IMR-90 (cell line): ENCODE data around the gene PPIB. TPM values are rescaled to one million over a fixed set of nuclear protein-coding genes. Genes with fewer than 3 reads are reported as not detected.

Source experiments
- ATAC-seq: fragments of 200-7000 bp; cut with Tn5 transposase; 2 replicates; pipeline ENCODE4 v1.9.1; 2020; ENCODE audit warnings: low read depth, mild to moderate bottlenecking, moderate library complexity
- BruUV-seq: library from RNA; stranded (reverse); fragments of 400-500 nt; replicated peaks from 2 replicates; lab custom pipeline; 2021; lab: Mats Ljungman, UMichigan
- CTCF ChIA-PET: fragments of 300-600 bp; formaldehyde crosslinking; extraction: SDS; loops from one replicate; lab custom pipeline; 2021; ENCODE audit warnings: antibody characterized with exemption; lab: Yijun Ruan, JAX
- POLR2A ChIA-PET: fragments of 300-600 bp; sonication (Branson Sonifier 250); formaldehyde crosslinking; loops from one replicate; lab custom pipeline; 2022; ENCODE audit warnings: antibody characterized with exemption; ENCODE audit not compliant: unreplicated experiment; lab: Charles Lee
- DNase-seq: peaks from one replicate; pipeline ENCODE4 v3.0.0; 2013
- H2AFZ ChIP-seq: replicated peaks from 2 replicates; pipeline ENCODE3; 2013; ENCODE audit warnings: low read length, mild to moderate bottlenecking; ENCODE audit not compliant: poor library complexity
- H2AK5ac ChIP-seq: 2 replicates; pipeline ENCODE4 v1.6.1; 2013; ENCODE audit warnings: low read depth, low read length, inconsistent platforms
- H2AK9ac ChIP-seq: replicated peaks from 2 replicates; pipeline ENCODE3; 2013; ENCODE audit warnings: mild to moderate bottlenecking, low read depth, low read length, moderate library complexity; ENCODE audit not compliant: poor library complexity
- H2BK120ac ChIP-seq: 2 replicates; pipeline ENCODE4 v1.6.1; 2013; ENCODE audit warnings: low read depth, low read length, inconsistent platforms
- H2BK15ac ChIP-seq: 3 replicates; pipeline ENCODE4 v1.6.1; 2013; ENCODE audit warnings: low read depth, low read length, inconsistent platforms
- H2BK20ac ChIP-seq: 2 replicates; pipeline ENCODE4 v1.6.1; 2013; ENCODE audit warnings: low read depth, mild to moderate bottlenecking, inconsistent platforms, low read length, moderate library complexity
- H2BK5ac ChIP-seq: 2 replicates; pipeline ENCODE4 v1.6.1; 2013; ENCODE audit warnings: mild to moderate bottlenecking, low read depth, low read length, inconsistent platforms; ENCODE audit not compliant: poor library complexity, severe bottlenecking
- H3K14ac ChIP-seq: replicated peaks from 2 replicates; pipeline ENCODE4 v1.6.1; 2013; ENCODE audit warnings: low read depth, low read length, inconsistent platforms
- H3K18ac ChIP-seq: 2 replicates; pipeline ENCODE4 v1.6.1; 2013; ENCODE audit warnings: low read depth, low read length, control low read depth
- H3K23ac ChIP-seq: 2 replicates; pipeline ENCODE4 v1.6.1; 2013; ENCODE audit warnings: low read depth, low read length, inconsistent platforms
- H3K27ac ChIP-seq: 2 replicates; pipeline ENCODE4 v1.5.1; 2013; ENCODE audit warnings: mild to moderate bottlenecking, control low read depth, low read length; ENCODE audit not compliant: insufficient read depth
- H3K27me3 ChIP-seq: 2 replicates; pipeline ENCODE4 v1.6.1; 2013; ENCODE audit warnings: low read length; ENCODE audit not compliant: control insufficient read depth, insufficient read depth
- H3K36me3 ChIP-seq: 2 replicates; pipeline ENCODE4 v1.6.1; 2013; ENCODE audit warnings: low read length, mixed read lengths; ENCODE audit not compliant: control insufficient read depth, insufficient read depth
- H3K4ac ChIP-seq: 2 replicates; pipeline ENCODE4 v1.6.1; 2013; ENCODE audit warnings: low read depth, low read length, inconsistent platforms
- H3K4me1 ChIP-seq: 2 replicates; pipeline ENCODE4 v1.6.1; 2013; ENCODE audit warnings: low read length, mixed read lengths; ENCODE audit not compliant: control insufficient read depth, insufficient read depth
- H3K4me2 ChIP-seq: 2 replicates; pipeline ENCODE4 v1.6.1; 2013; ENCODE audit warnings: low read depth, mild to moderate bottlenecking, control low read depth, low read length, moderate library complexity
- H3K4me3 ChIP-seq: 2 replicates; pipeline ENCODE4 v1.5.1; 2013; ENCODE audit warnings: low read depth, mild to moderate bottlenecking, control low read depth, low read length, moderate library complexity; ENCODE audit not compliant: insufficient read depth
- H3K56ac ChIP-seq: 2 replicates; pipeline ENCODE4 v1.6.1; 2013; ENCODE audit warnings: low read length, inconsistent platforms; ENCODE audit not compliant: insufficient read depth; ENCODE audit errors: extremely low read depth
- H3K79me1 ChIP-seq, 2 experiments: 2 replicates each; pipeline ENCODE4 v1.6.1; 2013; ENCODE audit warnings: low read length in 2 of 2, inconsistent platforms in 1 of 2, low read depth in 1 of 2
- H3K9ac ChIP-seq: 2 replicates; pipeline ENCODE4 v1.6.1; 2013; ENCODE audit warnings: low read depth, low read length, control low read depth
- H3K9me1 ChIP-seq: 2 replicates; pipeline ENCODE4 v1.6.1; 2013; ENCODE audit warnings: low read length, inconsistent platforms; ENCODE audit not compliant: insufficient read depth
- H3K9me3 ChIP-seq: 2 replicates; pipeline ENCODE4 v1.6.1; 2013; ENCODE audit warnings: low read length; ENCODE audit not compliant: control insufficient read depth, insufficient read depth
- H4K20me1 ChIP-seq: 2 replicates; pipeline ENCODE4 v1.6.1; 2013; ENCODE audit warnings: low read length, inconsistent platforms; ENCODE audit not compliant: insufficient read depth
- H4K5ac ChIP-seq: 2 replicates; pipeline ENCODE4 v1.6.1; 2013; ENCODE audit warnings: mild to moderate bottlenecking, low read depth, low read length, control low read depth
- H4K8ac ChIP-seq, 2 experiments: 2 replicates each; pipeline ENCODE4 v1.6.1; 2013; ENCODE audit warnings: low read depth in 2 of 2, low read length in 2 of 2, control low read depth in 1 of 2, inconsistent platforms in 1 of 2
- H4K91ac ChIP-seq: 2 replicates; pipeline ENCODE4 v1.6.1; 2013; ENCODE audit warnings: low read depth, low read length, inconsistent platforms; ENCODE audit not compliant: insufficient read depth
- BHLHE40 ChIP-seq: fragments of 150-350 bp; IDR thresholded peaks from 2 replicates; pipeline ENCODE4 v1.6.1; 2016; ENCODE audit warnings: mild to moderate bottlenecking, low read depth, low read length
- CEBPB ChIP-seq: IDR thresholded peaks from 2 replicates; pipeline ENCODE4 v1.6.1; 2012; ENCODE audit warnings: low read depth, low read length, improper control_type of control experiment
- CTCF ChIP-seq: conservative IDR thresholded peaks from 2 replicates; pipeline ENCODE4 v1.5.1; 2012; ENCODE audit warnings: mild to moderate bottlenecking, low read depth, low read length, improper control_type of control experiment
- ELK1 ChIP-seq: fragments of 150-350 bp; IDR thresholded peaks from 2 replicates; pipeline ENCODE4 v1.6.1; 2016; ENCODE audit warnings: low read depth, mild to moderate bottlenecking, low read length, moderate library complexity, borderline replicate concordance
- MAZ ChIP-seq: IDR thresholded peaks from 2 replicates; pipeline ENCODE4 v1.6.1; 2012; ENCODE audit warnings: low read depth, mild to moderate bottlenecking, low read length, improper control_type of control experiment, moderate library complexity, borderline replicate concordance
- NFE2L2 ChIP-seq: fragments of 150-350 bp; IDR thresholded peaks from 2 replicates; pipeline ENCODE4 v1.6.1; 2016; ENCODE audit warnings: low read depth, mild to moderate bottlenecking, low read length
- POLR2A ChIP-seq: IDR thresholded peaks from 2 replicates; pipeline ENCODE4 v1.6.1; 2012; ENCODE audit warnings: mild to moderate bottlenecking, low read depth, low read length
- RAD21 ChIP-seq: IDR thresholded peaks from 2 replicates; pipeline ENCODE4 v1.6.1; 2012; ENCODE audit warnings: low read length, improper control_type of control experiment
- RCOR1 ChIP-seq: IDR thresholded peaks from 2 replicates; pipeline ENCODE4 v1.6.1; 2012; ENCODE audit warnings: mild to moderate bottlenecking, low read length, improper control_type of control experiment; ENCODE audit not compliant: insufficient replicate concordance
- RFX5 ChIP-seq: IDR thresholded peaks from 2 replicates; pipeline ENCODE4 v1.8.0; 2012; ENCODE audit warnings: low read depth, mild to moderate bottlenecking, low read length, moderate library complexity
- SMC3 ChIP-seq: fragments of 150-350 bp; IDR thresholded peaks from 2 replicates; pipeline ENCODE4 v1.6.1; 2016; ENCODE audit warnings: low read depth, mild to moderate bottlenecking, antibody characterized with exemption, low read length, moderate library complexity
- USF2 ChIP-seq: fragments of 150-350 bp; IDR thresholded peaks from 2 replicates; pipeline ENCODE4 v1.6.1; 2017; ENCODE audit warnings: mild to moderate bottlenecking, antibody characterized with exemption, low read length, low read depth
- WGBS, 2 experiments: methylation state at CpG; one replicate each; pipeline versions ENCODE4 v1.1.5 to v1.1.7; 2013; ENCODE audit warnings: missing lambda C conversion rate in 2 of 2; ENCODE audit not compliant: insufficient read length in 1 of 2; ENCODE audit errors: extremely low coverage in 2 of 2; 5-methylcytosine and 5-hydroxymethylcytosine counted together
- dilution Hi-C: fragments of 300-500 bp; cut with HindIII; formaldehyde crosslinking; loops from one replicate; pipeline ENCODE4 v1.14.3; 2018; ENCODE audit warnings: low sequenced_read_pairs; ENCODE audit not compliant: unreplicated experiment
- in situ Hi-C: fragments of 300-500 bp; cut with MboI; formaldehyde crosslinking; loops from 3 replicates; pipeline ENCODE4 v1.14.3; 2019; ENCODE audit warnings: low sequenced_read_pairs, inconsistent platforms, mixed read lengths
- intact Hi-C: fragments of 100-400 bp; cut with micrococcal nuclease; formaldehyde crosslinking; loops from 2 replicates; pipeline ENCODE4 v1.10.0; 2022
- polyA plus RNA-seq, 3 experiments: library from polyadenylated mRNA; depleted of rRNA; stranded (reverse); fragments of >200 nt; gene quantifications; 2 replicates each; pipeline ENCODE4 v1.2.3, GENCODE V29; 2012; ENCODE audit warnings: low replicate concordance in 1 of 3
- total RNA-seq: library from RNA; depleted of rRNA; stranded (reverse); fragments of >200 nt; gene quantifications from 2 replicates; pipeline ENCODE4 v1.2.3, GENCODE V29; 2012

The PPIB gene
- total and polyA plus RNA-seq, 2 of the 4 experiments (the other 2 are of a cell fraction), result 1,358 to 1,682 TPM

GRCh38 chr15:64141798-64142512 is 20.9 kb downstream of the PPIB start (continued):
- TF ChIP-seq BHLHE40, result no peak

- Histone ChIP-seq H3K18ac (no peak overlapping the region), H3K79me1 (peaks cover 3 to 19% of the 10 kb centered on the region in 2 experiments; a peak in 1 of 4 replicates), H2BK5ac (no peak overlapping the region), H2AK9ac (no peak overlapping the region), H3K4me3 (no peak overlapping the region), H2AFZ (no peak overlapping the region), H2BK120ac (no peak overlapping the region), H4K5ac (no peak overlapping the region), H4K20me1 (0 out of 2 replicates have a peak, but pooled peaks cover 5% of the 10 kb centered on the region), H4K91ac (no peak overlapping the region), H3K9me1 (peaks cover 14% of the 10 kb centered on the region; the same call in 1 of the 2 replicates), H2BK15ac (no peak overlapping the region), H3K4me1 (no peaks in the 10 kb centered on the region; the same call in 1 of the 2 replicates), H3K9ac (no peak overlapping the region), H4K8ac (no peak overlapping the region), H3K36me3 (peaks cover 46% of the 10 kb centered on the region), H2AK5ac (no peak overlapping the region), H3K27ac (no peak overlapping the region), H3K23ac (no peak overlapping the region), H3K14ac (no peak overlapping the region), H3K56ac (no peak overlapping the region), H3K4ac (no peak overlapping the region), H3K4me2 (no peak overlapping the region), H2BK20ac (no peak overlapping the region), H3K9me3 (no peaks in the 10 kb centered on the region), H3K27me3 (no peaks in the 10 kb centered on the region)
- WGBS, 2 experiments, result no CpG with 5 or more reads among the region's 4 CpGs
- ATAC-seq (no peak), DNase-seq (no peak)
- intact Hi-C loops (no loop called here), dilution Hi-C loops (no loop called here), in situ Hi-C loops (no loop called here)
- BruUV-seq, result no TSS peak
- POLR2A ChIA-PET, result no interaction called here
- CTCF ChIA-PET, result no interaction called here
- TF ChIP-seq SMC3 (no peak), RCOR1 (no peak), RFX5 (no peak), BHLHE40 (no peak), NFE2L2 (no peak), CEBPB (no peak), POLR2A (no peak), ELK1 (no peak), CTCF (no peak), RAD21 (no peak), USF2 (no peak), MAZ (no peak)
These were observed 24.4 kb downstream of the PPIB start for GRCh38 chr15:64138331-64138941.
